Skeletal muscle satellite cell (primary cell): Measurements from ENCODE around the gene CCDC186.
"Not testable (repeated sequence)": the region's sequence is repeated elsewhere in the genome, so short reads cannot be mapped to it uniquely, and the experiment has no call there.

ENCODE experiments used
- H3K27me3 ChIP-seq: 2 replicates; pipeline ENCODE4 v1.7.0; 2013; ENCODE audit warnings: low read length; ENCODE audit not compliant: control insufficient read depth, insufficient read depth
- H3K36me3 ChIP-seq: 2 replicates; pipeline ENCODE4 v1.7.0; 2013; ENCODE audit warnings: mild to moderate bottlenecking, control low read depth, low read length; ENCODE audit not compliant: insufficient read depth
- H3K4me1 ChIP-seq: 2 replicates; pipeline ENCODE4 v1.7.0; 2013; ENCODE audit warnings: low read length; ENCODE audit not compliant: control insufficient read depth, insufficient read depth
- H3K4me2 ChIP-seq: 2 replicates; pipeline ENCODE4 v1.7.0; 2013; ENCODE audit warnings: mild to moderate bottlenecking, low read length
- H3K4me3 ChIP-seq: 2 replicates; pipeline ENCODE4 v1.7.0; 2013; ENCODE audit warnings: low read length
- H3K9ac ChIP-seq: 2 replicates; pipeline ENCODE4 v1.7.0; 2013; ENCODE audit warnings: mild to moderate bottlenecking, low read depth, low read length, moderate library complexity
- H3K9me3 ChIP-seq: replicated peaks from 2 replicates; pipeline ENCODE4 v1.7.0; 2013; ENCODE audit warnings: mild to moderate bottlenecking, control low read depth, low read length

CCDC186 gene

DNA sequence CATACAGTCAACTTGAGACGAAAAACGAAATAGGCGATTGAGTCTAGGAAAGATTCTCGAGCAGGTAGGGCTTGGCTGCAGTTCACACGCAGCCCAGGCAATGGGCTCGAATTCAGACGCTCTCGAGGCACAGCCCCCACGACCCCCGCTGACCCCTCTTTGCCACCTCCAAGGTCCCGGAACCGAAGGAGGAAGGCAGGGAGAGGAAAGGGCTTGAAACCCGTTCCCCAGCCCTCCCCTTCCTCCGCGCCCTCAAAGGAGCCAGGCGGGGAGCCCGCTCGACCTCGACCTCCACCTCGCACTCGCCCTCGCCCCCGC, 441 bp downstream of the CCDC186 start:
- peak overlapping the region; percentile 96 for H3K4me3 ChIP-seq
- no peaks in the 10 kb centered on the region for H3K27me3 ChIP-seq
- no peaks in the 10 kb centered on the region for H3K36me3 ChIP-seq
- H3K4me2 ChIP-seq, result peak overlapping the region; percentile 97
- H3K9ac ChIP-seq, result peak overlapping the region; percentile 93
- peaks cover 14% of the 10 kb centered on the region for H3K4me1 ChIP-seq
- H3K9me3 ChIP-seq, result no peaks in the 10 kb centered on the region

DNA sequence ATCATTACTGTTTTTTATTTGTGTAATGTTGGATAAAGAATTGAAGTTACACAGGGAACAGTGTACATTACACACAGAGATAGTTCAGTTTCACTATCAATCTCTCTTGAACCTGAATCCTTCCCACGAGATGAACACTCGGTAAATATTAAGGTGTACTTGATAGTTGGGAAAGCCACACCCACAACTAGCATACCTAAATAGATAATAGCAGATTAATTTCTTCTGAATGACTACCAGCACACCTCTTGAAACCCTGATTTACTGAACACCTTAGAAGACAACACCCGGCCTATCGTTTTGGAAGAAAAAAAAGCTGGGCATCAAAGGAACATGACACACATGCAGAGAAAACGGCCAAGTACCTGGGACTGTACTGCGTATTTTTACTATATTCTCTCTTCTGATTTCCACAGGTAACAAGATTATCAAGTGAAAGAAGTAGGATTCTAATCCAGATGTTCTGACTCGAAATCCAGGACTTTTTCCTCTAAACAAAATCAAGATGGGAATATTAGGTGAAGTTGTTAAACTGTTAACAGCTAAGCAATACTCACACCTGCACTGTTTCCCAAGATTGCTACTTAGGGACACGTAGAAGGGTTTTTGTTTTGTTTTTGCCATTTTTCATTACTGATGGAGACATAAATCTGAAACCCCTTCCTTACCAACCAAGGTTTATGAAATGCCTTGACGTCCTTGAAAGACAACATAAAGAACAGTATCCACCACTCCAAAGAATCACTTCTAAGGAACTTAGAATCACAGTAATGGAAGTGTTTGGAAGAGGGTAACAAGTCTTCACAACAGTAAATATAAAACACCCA, 1.0 kb downstream of the CCDC186 start:
- H3K4me2 ChIP-seq, result peak overlapping the region; percentile 97
- peak overlapping the region; percentile 93 for H3K9ac ChIP-seq
- H3K36me3 ChIP-seq, result no peaks in the 10 kb centered on the region
- no peaks in the 10 kb centered on the region for H3K9me3 ChIP-seq
- peak overlapping the region; percentile 96 for H3K4me3 ChIP-seq
- H3K4me1 ChIP-seq, result peaks cover 14% of the 10 kb centered on the region
- no peaks in the 10 kb centered on the region for H3K27me3 ChIP-seq

DNA sequence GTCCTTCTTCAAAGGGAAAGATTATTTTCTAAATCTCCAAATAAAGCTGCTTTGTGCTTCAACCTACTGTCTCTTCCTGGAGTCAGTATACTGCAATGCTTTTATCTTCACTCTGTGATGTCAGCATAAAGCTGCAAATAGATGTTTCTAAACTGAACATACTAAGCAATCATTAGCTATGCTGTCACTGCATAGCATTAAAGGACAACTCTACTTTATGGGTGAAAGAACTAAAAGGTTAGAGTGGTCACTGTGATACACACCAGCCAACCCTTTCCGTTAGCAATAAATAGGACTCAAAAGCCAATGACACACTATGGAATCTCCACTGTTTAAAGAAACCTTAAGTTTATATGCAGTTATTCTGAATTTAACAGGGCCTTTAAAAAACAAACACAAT, 1.8 kb downstream of the CCDC186 start:
- H3K9ac ChIP-seq, result peak overlapping the region; percentile 93
- H3K4me3 ChIP-seq, result peak overlapping the region; percentile 96

DNA sequence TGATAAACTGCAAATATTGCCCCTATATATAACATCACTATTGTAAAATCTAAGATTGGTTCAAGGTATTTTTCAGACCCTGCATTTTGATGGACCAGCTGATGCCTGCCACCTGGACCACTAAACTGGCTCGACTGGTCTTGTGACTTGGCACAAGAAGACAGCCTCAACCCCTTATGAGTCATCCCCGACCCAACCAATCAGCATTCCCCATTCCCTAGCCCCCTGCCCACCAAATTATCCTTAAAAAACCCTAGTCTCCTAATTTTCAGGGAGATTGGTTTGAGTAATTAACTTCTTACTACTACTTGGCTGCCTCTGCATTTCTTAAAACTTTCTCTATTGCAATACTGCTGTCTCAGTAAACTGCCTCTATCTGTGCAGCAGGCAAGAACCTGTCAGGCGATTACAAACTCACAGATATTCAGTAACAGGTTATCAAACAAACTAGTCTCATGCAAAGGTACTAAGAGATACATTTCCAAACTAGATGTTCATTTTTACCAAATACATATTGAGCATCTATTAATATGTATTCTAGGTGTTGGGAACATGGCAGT, 5.5 kb downstream of the CCDC186 start:
- Histone ChIP-seq H3K9ac (no peak overlapping the region), H3K36me3 (no peaks in the 10 kb centered on the region), H3K9me3 (no peaks in the 10 kb centered on the region)

More for the DNA sequence above, 1.8 kb downstream of the CCDC186 start:
- H3K4me2 ChIP-seq, result peak overlapping the region; percentile 97
- no peaks in the 10 kb centered on the region for H3K36me3 ChIP-seq
- H3K27me3 ChIP-seq, result no peaks in the 10 kb centered on the region
- peaks cover 14% of the 10 kb centered on the region for H3K4me1 ChIP-seq
- no peaks in the 10 kb centered on the region for H3K9me3 ChIP-seq

DNA sequence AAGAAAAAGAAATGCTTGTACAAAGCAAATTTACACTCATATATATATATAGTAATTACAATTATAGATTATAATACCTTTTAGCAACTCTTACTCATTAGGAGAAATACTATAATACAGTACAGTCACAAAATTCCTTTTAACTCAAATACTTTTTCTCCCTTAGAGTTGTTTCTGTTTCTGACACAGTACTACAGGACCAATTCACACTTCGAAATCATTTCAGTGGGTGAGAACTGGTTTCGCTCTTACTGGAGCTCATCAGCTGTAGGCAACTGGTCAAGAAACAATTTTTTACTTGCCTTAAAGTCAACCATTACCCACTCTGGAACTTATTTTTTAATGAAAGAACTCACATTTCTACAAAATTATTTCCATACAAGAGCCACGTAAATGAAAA, 6.0 kb downstream of the CCDC186 start:
- Histone ChIP-seq H3K36me3 (no peaks in the 10 kb centered on the region), H3K4me2 (no peak overlapping the region), H3K27me3 (no peaks in the 10 kb centered on the region), H3K4me3 (no peak overlapping the region), H3K9me3 (no peaks in the 10 kb centered on the region), H3K9ac (no peak overlapping the region), H3K4me1 (peaks cover 11% of the 10 kb centered on the region)

More for the DNA sequence above, 5.5 kb downstream of the CCDC186 start:
- Histone ChIP-seq H3K4me3 (no peak overlapping the region), H3K27me3 (no peaks in the 10 kb centered on the region), H3K4me1 (peaks cover 11% of the 10 kb centered on the region), H3K4me2 (no peak overlapping the region)

DNA sequence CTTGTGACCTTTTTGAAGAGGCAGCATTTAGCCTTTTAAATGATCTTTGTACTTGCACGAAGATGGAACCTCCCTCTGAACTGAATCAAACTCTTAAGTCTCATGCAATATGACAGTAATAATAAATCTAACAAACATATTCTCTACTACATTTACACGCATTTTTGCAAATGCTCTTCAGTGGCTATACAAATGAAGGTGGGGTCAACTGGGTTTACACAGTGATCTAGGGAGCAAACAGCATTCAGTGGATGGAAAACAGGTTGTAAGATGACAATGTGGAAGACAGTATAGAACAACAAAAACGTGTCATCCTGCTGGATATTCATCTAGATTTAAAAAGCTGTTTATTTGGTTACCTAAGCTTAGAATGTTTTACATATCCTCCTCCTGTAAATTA, 7.5 kb downstream of the CCDC186 start:
- no peak overlapping the region for H3K4me3 ChIP-seq
- no peak overlapping the region for H3K4me2 ChIP-seq
- no peaks in the 10 kb centered on the region for H3K9me3 ChIP-seq
- no peak overlapping the region for H3K9ac ChIP-seq
- no peaks in the 10 kb centered on the region for H3K36me3 ChIP-seq
- H3K4me1 ChIP-seq, result no peaks in the 10 kb centered on the region
- no peaks in the 10 kb centered on the region for H3K27me3 ChIP-seq

DNA sequence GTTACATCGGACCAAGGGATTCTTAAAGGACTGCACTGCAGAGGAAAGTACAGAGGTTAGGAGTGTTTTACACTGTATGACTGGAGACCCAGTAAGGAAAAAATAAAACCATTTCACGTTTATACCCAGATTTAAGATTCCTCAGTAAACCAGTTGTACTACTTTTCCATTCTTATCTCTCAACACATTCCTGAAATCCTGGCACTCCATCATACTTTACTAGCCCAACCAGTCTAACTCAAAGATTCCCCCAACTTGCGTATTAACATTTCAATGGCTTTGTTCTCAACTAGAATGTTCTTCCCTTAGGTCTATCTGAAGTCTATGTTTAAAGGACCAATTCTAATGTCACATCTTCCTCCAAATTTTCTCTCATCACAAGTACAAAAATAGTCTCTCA, 8.0 kb downstream of the CCDC186 start:
- no peak overlapping the region for H3K4me3 ChIP-seq

DNA sequence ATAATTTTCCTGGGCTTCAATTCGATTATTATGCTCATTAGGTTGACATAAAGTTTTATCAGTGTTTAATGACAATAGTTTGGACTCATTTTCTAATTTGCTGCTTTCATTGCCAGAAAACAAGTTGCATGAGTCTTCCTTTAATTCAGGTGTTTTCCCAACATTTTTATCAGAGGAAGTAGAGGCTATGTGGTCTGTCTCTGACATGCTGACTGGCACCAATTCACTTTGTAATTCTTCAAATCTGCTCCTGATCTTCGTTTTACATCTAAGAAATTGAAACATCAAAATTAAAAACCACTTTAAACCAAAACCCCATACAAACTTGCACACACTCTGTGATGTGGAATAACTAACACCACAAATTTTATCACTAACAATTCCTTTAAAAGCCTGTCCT, 10.9 kb downstream of the CCDC186 start:
- no peak overlapping the region for H3K9ac ChIP-seq
- H3K27me3 ChIP-seq, result no peaks in the 10 kb centered on the region

More for the DNA sequence above, 8.0 kb downstream of the CCDC186 start:
- no peaks in the 10 kb centered on the region for H3K4me1 ChIP-seq
- no peaks in the 10 kb centered on the region for H3K36me3 ChIP-seq
- no peaks in the 10 kb centered on the region for H3K27me3 ChIP-seq
- no peaks in the 10 kb centered on the region for H3K9me3 ChIP-seq
- no peak overlapping the region for H3K4me2 ChIP-seq
- H3K9ac ChIP-seq, result no peak overlapping the region

DNA sequence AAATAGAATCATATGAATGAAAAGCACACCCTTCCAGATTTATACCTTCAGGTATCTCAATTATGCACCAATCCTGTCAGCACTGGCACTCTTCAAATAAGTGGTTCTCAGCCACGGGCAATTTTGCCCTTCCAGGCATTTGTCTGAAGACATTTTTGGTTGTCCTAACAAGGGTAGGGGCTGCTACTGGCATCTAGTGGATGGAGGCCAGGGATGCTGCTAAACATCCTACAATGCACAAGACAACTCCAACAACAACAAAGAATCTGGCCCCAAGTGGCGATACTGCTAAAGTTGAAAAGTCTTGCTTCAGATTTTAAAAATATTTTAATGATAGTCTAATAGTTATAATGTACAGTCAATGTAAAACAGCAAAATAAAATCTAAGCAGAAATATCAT, 16.1 kb downstream of the CCDC186 start:
- no peaks in the 10 kb centered on the region for H3K4me1 ChIP-seq
- H3K9ac ChIP-seq, result no peak overlapping the region
- no peaks in the 10 kb centered on the region for H3K9me3 ChIP-seq
- H3K4me2 ChIP-seq, result no peak overlapping the region
- peaks cover 4% of the 10 kb centered on the region for H3K36me3 ChIP-seq
- no peaks in the 10 kb centered on the region for H3K27me3 ChIP-seq
- H3K4me3 ChIP-seq, result no peak overlapping the region

More for the DNA sequence above, 10.9 kb downstream of the CCDC186 start:
- no peak overlapping the region for H3K4me2 ChIP-seq
- H3K9me3 ChIP-seq, result no peaks in the 10 kb centered on the region
- no peaks in the 10 kb centered on the region for H3K4me1 ChIP-seq
- H3K36me3 ChIP-seq, result no peaks in the 10 kb centered on the region
- no peak overlapping the region for H3K4me3 ChIP-seq

DNA sequence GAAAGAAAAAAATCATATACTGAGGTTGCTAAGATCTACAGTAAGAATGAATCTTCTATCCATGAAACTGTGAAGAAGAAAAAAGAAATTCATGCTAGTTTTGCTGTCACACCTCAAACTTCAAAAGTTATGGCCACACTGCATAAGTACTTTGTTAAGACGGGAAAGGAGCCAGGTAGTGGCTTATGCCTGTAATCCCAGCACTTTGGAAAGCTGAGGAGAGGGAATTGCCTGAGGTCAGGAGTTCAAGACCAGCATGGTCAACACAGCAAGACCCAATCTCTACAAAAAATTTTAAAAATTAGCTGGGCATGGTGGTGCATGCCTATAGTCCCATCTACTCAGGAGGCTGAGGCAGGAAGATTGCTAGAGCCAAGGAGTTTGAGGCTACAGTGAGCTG, 22.1 kb downstream of the CCDC186 start:
- peaks cover 13% of the 10 kb centered on the region for H3K4me1 ChIP-seq
- H3K36me3 ChIP-seq, result peaks cover 9% of the 10 kb centered on the region
- H3K9ac ChIP-seq, result no peak overlapping the region
- no peak overlapping the region for H3K4me3 ChIP-seq
- H3K4me2 ChIP-seq, result no peak overlapping the region
- no peaks in the 10 kb centered on the region for H3K27me3 ChIP-seq
- H3K9me3 ChIP-seq, result no peaks in the 10 kb centered on the region

DNA sequence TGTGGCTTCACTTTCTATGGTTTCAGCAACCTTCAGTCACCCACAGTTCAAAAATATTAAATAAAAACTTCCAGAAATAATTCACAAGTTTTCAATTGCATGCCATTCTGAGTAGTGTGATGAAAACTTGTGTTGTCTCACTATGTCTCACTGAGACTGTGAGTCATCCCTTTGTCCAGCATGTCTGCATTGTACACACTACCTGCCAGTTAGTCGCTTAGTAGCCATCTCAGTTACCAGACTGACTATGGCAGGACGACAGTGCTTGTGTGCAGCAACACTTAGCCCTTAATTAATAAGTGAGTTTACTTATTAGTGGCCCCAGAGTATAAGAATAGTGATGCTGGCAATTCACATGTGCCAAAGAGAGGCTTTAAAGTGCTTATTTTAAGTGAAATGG, 22.5 kb downstream of the CCDC186 start:
- Histone ChIP-seq H3K4me2 (no peak overlapping the region), H3K9ac (no peak overlapping the region), H3K9me3 (no peaks in the 10 kb centered on the region), H3K27me3 (no peaks in the 10 kb centered on the region), H3K36me3 (peaks cover 9% of the 10 kb centered on the region), H3K4me3 (no peak overlapping the region), H3K4me1 (peaks cover 13% of the 10 kb centered on the region)

DNA sequence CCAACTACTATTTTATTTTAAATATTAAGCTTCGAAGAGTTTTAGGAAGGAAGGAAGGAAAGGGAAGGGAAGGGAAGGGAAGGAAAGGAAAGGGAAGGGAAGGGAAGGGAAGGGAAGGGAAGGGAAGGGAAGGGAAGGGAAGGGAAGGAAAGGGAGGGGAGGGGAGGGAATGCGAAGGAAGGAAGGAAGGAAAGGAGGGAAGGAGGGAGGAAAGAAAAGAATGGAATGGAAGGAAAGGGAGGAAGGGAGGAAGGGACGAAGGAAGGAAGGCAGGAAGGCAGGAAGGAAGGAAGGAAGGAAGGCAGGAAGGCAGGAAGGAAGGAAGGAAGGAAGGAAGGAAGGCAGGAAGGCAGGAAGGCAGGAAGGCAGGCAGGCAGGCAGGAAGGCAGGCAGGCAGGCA, 24.5 kb downstream of the CCDC186 start:
- not testable (repeated sequence) for H3K27me3 ChIP-seq, H3K36me3 ChIP-seq, H3K4me3 ChIP-seq, H3K4me2 ChIP-seq, H3K9ac ChIP-seq, H3K9me3 ChIP-seq
- peaks cover 13% of the 10 kb centered on the region for H3K4me1 ChIP-seq
